HG03439 (cell line): ENCODE measurements around the gene KIAA1210.
A peak's percentile ranks its signal among the peaks of the same experiment; 100 is the strongest.

ENCODE experiments used
- ATAC-seq: cut with Tn5 transposase; IDR thresholded peaks from one replicate; pipeline ENCODE4 v1.9.1; 2021; ENCODE audit warnings: mild to moderate bottlenecking, moderate library complexity; ENCODE audit not compliant: unreplicated experiment

Gene KIAA1210

GRCh38 chrX:119127650-119128049 lies at the start of gene KIAA1210:
KIAA1210 (minus strand) TSS chrX:119127812; CDS start chrX:119123642, 4,170 bp downstream.
- ATAC-seq, result no peak

GRCh38 chrX:119177278-119177677 lies 49.7 kb upstream of the KIAA1210 start:
- ATAC-seq, result no peak

- ATAC-seq, result no peak
These were observed 47.3 kb upstream of the KIAA1210 start for GRCh38 chrX:119174900-119175299.

- no peak for ATAC-seq
These were observed 40.5 kb upstream of the KIAA1210 start for GRCh38 chrX:119168104-119168503.

DNA sequence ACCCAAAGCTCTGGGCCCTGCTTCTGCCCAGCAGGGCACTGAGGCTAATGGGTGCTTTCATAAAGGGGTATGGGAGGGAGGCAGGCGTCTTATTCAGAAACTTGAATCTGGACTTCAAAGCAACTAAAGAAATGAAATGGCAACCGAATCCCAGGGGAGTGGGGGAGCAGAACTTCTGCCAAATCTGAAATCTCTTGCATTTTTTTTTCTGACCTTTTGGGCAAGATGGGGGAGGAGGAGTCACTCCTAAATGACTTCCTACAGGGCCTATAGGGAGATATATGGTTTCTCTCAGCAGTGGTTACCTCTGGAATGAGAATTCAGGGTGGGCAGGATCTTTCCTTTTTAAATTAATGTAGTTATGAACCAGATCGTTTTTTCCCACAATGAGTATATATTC lies 30.6 kb upstream of the KIAA1210 start:
- no peak for ATAC-seq

DNA sequence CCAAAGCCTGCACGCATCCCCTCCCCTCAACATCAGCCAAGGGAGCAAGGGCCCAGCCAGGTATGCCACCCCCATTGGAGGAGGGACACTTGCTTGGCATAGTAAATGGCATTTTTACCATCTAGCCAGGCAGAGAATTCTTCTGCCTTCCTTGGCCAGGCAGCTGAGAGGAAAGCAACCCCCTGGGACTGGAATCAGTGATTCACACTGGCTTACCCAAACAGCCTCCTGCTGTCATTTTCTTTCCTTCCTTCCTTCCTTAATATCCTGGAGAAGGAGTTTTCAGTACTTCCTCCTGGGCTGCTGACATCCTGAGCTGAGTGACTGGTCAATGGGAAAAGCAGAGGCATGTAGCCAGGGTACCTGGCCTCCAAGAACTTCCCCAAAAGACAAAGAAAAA lies 28.6 kb upstream of the KIAA1210 start:
- ATAC-seq, result no peak

GRCh38 chrX:119155416-119156035 lies 27.9 kb upstream of the KIAA1210 start:
- no peak for ATAC-seq

GRCh38 chrX:119151051-119151380 lies 23.4 kb upstream of the KIAA1210 start:
- no peak for ATAC-seq

DNA sequence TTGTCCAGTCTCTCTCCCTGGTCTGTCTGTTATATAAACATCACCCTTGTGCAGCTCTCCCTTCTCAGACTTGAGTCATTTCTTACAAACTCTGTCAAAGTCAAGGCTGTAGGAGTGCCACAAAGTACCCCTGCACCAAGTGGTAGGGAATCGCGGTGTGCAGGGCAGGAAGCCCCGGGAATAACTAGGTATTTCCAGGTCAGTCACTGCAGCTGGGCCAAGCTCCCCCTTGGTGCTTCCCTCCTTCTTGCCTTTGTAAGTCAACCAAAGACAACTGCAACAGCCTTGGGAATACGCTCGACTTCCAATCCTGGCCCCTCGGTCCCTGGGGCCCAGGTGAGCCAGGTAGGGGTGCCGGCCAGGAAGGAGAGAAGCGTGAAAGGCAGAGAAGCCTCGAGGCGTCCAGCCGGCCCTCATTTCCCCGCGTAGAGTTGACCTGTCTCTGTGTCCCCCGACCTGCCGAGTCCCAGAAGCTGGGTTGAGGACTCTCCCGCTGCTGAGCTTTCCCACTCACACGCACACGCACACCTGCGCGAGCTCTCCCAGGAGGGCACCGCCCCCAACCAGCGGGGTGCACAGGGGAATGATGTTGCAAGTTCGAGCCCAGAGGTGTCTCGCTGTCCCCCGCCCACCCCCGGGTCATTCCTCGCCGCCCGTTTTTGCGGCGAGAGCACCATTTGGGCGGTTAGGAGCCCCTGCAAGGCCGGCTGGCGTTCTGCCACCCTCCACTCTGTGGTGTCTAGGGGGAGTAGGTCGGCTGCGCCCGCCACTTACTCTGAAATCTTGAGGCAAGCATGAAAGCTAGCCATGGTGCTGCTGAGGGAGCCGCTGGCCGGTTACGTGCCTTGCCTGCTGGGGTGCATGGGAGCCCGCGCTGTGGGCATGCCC lies 22.8 kb upstream of the KIAA1210 start:
- no peak for ATAC-seq

GRCh38 chrX:119147486-119147885 lies 19.9 kb upstream of the KIAA1210 start:
- no peak for ATAC-seq

GRCh38 chrX:119145241-119145653 lies 17.6 kb upstream of the KIAA1210 start:
- ATAC-seq, result no peak

- no peak for ATAC-seq
These were observed 6.9 kb upstream of the KIAA1210 start for GRCh38 chrX:119134466-119134865.

- no peak for ATAC-seq
These were observed 5.3 kb upstream of the KIAA1210 start for GRCh38 chrX:119132961-119133360.

DNA sequence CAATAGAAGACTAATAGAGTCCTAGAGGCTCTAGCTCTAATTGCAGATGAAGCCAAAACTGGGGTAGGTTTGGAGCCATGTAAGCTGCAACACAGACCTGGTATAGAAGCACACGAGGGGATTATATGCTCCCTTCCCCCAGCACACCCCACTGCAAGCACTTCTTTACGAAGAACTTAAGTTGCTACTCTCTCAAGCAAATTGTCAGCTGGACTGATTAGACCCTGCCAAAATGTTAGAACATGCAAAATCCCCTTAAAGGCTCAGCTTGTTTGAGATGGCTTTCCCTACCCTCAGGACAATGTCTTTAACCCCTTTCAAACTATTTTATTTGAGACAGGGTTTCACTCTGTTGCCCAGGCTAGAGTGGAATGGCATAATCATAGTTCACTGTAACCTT lies 4.7 kb upstream of the KIAA1210 start:
- ATAC-seq, result no peak

GRCh38 chrX:119130911-119131310 lies 3.3 kb upstream of the KIAA1210 start:
- no peak for ATAC-seq

DNA sequence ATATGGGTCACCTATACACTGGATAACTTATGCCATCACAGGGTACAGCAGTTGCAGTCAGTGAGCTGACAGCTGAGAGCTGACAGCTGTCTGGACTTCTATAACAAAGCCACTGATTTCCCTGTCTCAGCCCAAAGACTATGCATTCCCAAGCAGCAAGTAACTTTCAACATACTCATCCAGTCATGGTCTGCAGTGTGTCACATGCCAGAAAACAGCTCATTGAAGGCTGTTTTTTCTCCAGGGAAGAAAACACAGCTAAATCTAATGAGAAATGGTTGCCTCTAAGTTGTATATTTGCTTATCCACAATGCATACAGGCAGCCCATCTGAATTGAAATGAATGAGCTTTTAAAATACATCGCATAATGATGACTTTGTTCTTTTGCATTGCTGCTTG lies 6.3 kb downstream of the KIAA1210 start:
- no peak for ATAC-seq

DNA sequence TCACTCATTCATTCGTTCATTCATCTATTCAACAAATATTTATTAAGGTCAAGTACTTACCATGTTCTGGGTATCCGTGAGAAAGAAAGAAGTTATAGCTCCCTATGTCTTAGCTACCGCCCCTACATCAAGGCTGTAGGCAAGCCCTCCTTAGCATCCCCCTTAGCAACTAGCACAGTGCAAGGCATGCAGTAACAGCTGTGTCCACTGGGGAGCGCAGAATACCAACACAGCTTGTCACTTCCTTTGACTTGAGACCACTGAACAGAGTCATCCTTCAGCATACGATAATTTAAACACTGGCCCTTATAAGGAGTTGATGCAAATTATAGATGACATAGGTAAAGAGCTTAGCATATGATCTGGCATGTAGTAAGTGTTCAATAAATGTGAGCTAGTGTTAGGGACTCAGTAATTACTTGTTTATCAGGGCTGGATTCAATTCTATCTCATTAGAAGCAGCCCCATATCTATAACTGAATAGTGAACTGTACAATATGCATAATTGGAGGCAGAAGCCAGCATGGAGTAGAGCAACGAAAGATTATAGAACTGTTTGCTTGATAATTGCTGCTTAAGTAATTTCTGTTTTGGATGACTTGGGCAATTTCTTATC lies 8.7 kb downstream of the KIAA1210 start:
- peak; percentile 61 for ATAC-seq

DNA sequence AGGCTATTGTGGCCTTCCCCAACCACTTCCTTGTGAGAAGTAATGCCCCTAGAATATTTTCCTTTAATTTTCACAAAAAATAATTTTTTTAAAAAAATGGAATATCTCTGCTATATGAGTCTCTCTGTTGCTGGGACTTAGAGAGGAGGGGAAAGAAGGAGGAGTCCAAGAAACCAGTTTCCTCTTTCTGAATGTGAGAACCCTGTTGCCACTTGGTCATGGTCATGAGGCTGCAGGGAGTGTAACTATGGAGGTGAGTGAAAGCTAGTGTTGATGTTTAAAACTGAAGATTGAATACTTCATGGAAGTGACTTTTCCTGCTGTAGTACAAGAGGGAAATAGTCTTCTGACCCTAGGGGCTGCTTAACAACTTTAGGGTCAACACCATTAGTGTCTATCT lies 20.4 kb downstream of the KIAA1210 start:
- no peak for ATAC-seq

DNA sequence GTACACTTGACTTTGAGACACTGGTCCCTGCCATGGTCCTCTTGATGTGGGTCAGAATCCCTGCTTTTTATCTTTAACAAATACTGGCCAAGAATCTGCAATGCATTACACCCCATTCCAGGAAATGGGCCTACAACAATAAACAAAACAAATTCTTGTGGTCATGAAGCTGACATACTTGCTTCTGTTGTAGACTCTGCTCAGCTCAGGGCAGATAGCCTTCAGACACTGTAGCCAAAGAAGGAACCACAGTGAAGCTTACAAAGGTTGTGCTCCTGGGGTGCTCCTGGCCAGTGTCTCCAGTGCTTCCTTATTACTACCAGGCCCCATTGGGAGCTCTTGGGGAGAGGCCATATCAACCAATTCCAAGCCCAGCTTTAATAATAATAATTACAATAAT lies 21.8 kb downstream of the KIAA1210 start:
- ATAC-seq, result no peak

DNA sequence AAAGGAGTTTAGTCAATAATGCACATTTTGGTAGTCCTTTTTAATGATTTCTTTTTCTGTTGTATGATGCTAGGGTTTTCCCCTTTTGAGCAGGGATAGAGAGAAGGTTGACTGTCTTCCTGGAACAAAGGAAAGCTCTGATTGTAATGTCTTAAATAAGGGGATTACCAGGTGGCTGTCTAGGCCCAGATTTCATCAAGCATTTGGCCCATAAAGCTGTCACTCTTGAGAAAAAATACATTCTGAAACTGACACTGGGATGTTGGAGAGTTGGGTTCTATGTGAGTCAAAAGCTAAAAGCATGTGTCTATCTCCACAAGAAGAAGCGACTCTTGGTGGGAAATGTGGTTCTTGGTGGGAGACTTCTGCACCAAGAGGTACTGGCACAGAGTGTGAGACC lies 26.4 kb downstream of the KIAA1210 start:
- no peak for ATAC-seq

GRCh38 chrX:119095936-119096335 lies 31.7 kb downstream of the KIAA1210 start:
- ATAC-seq, result no peak

DNA sequence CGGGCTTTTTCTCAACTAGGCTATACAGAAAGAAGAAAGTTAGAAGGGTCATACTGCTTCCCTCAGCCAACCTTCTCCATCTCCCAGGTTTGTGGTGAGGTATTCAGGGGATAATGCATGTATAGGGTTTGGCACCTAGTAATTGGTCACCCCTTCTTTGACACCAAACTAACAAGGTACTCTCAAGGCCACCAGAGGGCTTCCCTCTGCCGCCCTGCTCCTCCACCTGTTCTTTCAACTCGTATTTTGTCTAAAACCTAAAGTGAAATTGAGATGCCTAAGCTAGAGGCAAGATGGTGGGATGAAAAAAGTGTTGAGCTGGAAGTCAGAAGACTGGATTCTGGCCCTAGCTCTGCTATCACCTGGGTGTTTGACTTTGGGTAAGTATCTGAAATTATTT lies 32.8 kb downstream of the KIAA1210 start:
- ATAC-seq, result no peak
